CD4-positive, alpha-beta T cell treated with Interleukin-6 at 100 ng/mL for 8 hours (primary cell): ENCODE measurements around the gene SDR42E1.

Experiments
- DNase-seq: peaks from one replicate; pipeline ENCODE4 v3.0.0-alpha.2; 2020; ENCODE audit warnings: mixed read lengths, low spot score

Gene SDR42E1

GRCh38 chr16:82011199-82011641 is at the start of gene SDR42E1:
TSS of gene SDR42E1 (minus strand) at chr16:82011470. CDS start at chr16:82000858, 10,612 bp downstream.
- peak; percentile 60 for DNase-seq

- DNase-seq: no peak
Observed at GRCh38 chr16:82059983-82060421, 48.7 kb upstream of the SDR42E1 start.

DNA sequence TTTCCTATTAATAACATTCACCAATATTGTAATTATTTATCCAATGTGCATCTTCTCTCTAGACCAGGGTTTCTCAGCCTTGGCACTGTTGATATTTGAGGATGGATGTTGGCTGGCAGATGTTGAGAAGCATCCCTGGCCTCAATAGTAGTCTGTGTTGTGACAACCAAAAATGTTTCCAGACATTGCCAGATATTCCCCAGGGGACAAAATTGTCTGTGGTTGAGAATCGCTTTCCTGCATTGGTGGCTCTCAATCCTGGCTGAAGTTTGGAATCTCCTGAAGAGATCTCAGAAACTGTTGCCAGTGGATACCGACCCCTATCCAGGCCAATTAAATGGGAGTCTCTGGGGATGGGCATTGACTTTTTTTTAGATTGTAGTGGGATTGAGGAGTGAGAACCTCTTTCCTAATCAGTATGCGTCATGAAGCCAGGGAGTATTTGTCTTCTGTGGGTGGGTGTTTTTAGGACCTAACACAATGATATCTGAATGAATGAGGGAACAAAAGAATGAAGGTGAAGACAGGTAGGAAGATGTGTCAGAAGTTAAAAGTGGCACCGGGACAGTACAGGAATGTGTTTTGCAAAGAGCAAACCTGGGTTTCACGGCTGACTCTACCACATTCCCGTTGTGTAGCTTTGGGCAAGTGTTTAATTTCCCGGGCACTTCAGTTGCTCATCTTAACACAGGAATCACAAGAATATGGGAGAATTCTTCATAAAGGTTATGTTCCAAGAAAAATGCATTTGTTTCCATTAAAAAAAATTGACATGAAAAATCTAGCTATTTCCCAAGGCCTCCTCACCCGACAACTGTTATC is 48.1 kb upstream of the SDR42E1 start:
- no peak for DNase-seq

DNA sequence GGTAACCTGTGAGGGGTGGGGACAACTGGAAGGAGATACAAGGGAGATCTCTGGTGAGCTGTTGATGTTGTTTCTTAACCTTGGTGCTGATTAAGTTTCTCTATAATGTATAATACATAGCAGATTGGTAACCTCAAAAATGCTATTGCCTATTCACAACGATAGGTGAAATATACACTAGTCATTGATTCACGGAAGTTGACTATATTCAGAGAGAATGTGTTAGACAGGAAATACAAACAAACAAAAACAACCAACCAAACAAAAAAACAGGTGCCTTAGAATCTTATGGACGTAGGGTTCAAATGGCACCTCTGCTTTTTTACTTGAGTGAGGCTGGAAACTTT is 45.3 kb upstream of the SDR42E1 start:
- no peak for DNase-seq

GRCh38 chr16:82055728-82056549 is 44.7 kb upstream of the SDR42E1 start:
- DNase-seq: no peak

DNA sequence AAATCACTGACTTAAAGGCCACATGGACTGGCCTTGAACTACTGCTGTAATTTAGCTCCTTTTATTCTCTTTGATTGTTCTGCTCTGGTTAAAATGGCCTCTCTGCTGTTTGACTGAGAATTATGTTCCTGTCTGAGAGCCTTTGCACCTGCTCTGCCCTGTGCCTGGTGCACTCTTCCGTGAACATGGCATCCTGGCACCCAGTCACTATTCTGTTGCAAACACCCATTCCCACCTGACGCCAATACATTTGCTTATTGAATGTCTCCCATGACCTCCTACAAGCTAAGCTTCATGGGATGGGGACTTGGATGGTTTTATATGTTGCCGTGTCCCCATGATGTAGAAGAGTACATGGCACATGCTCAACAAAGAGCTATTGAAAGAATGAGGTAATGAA is 43.8 kb upstream of the SDR42E1 start:
- no peak for DNase-seq

DNA sequence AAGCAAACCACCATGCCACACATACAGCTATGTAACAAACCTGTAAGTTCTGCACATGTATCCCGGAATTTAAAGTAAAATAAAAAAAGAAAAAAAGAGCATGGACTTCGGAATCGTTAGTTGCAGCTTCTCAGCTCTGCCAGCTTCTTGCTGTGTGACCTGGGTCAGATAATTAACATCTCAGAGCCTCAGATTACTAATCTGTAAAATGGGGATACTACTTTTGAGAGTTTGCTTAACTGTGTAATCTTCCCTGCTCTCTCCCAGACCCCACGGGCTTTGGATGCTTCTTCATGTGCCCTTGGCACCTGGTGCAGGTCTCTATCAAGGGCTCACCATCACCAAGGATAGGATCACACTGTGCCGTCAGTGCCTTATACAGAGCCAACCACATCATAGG is 40.4 kb upstream of the SDR42E1 start:
- DNase-seq: no peak

DNA sequence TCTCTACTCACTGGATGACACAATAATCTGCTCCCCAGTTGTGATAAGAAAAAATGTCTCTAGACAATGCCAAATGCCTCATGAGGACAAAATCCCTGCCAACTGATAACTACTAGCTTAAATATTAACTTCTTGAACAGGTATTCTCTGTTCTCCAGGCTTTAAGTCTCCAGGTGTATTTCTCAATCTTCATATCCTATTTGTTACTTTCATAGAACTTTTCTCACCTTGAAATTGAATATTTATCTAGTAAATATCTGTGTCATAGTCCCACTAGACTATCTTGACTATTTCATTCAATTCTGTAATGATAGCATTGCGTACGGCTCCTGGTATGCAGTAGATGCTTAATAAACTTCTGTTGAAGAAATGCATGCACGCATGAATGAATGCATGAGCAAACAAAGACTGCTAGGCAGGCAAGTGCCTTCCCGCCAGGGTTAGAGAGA is 39.7 kb upstream of the SDR42E1 start:
- DNase-seq: no peak

GRCh38 chr16:82050506-82050905 is 39.2 kb upstream of the SDR42E1 start:
- DNase-seq: no peak

DNA sequence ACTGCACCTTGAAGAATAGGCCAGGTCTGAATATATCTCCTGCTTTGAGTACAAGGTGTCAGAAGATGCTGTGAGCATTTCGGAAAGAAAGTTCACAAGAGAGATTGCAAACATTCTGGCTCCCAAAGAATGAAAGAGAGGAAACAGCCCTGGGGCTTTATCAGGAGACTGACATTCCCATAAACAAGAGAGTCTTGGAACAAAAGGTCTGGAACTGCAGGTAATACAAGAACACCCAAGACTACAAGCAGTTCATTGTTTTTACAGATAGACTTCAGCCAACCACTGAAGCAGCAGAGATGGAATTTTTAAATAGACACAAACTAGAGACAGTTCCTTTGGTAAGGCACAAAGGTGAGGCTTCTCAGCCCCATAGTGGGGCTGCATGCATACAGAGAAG is 38.2 kb upstream of the SDR42E1 start:
- no peak for DNase-seq

DNA sequence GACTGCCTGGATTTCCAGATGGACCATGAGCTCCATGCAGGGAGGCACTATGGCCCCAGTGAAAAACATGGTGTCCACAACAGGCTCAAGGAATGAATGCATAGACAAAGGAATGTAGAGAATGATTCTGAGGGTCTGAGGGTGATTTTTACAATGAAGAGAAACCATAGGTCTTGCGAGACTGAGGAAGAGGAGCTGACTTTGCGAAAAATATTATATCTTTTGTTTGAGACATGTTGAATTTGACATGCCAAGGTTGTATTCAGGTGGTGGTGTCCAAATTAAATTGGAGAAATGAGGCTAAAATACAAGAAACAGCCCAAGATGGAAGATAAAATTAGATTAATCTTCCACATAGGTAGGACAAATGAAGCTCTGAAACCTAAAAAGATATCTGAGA is 36.5 kb upstream of the SDR42E1 start:
- no peak for DNase-seq

DNA sequence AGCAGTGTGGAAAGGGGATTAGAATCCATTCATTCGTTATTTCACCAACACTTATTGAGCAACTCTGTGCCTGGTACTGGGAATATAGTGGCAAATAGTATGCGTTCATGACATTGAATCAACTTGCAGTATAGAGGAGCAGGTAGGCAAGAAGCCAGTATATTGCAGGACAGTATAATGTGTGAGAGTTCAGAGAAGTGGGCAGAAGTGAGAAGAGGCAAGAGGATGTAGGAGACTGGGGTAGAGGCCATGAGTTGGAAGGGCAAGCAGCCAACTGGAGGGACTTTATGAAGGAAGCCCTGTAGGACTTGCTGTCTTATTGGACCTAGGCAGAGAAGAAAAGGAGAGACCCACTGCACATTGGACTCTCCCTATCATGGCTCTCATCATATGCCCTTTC is 36.1 kb upstream of the SDR42E1 start:
- no peak for DNase-seq

GRCh38 chr16:82046941-82047340 is 35.7 kb upstream of the SDR42E1 start:
- no peak for DNase-seq

GRCh38 chr16:82046541-82046940 is 35.3 kb upstream of the SDR42E1 start:
- no peak for DNase-seq

DNA sequence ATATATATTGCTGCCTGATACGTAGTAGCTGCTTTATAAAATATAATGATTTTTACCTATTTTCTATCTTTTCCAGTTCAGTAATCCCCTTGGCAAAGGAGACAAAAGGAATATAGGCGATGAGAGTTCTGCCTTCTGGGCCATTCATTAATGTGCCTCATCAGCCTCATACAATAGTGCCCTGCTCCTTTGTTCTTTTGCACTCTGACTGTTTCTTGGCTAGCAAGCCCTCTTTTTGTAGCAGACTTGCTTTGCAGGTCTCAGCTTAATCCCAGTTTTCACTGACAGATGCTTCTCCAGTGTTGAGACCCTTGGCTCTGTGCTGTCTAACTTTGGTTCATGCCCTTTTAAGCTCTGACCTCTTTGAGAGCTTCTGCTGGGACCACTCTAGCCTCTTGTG is 34.2 kb upstream of the SDR42E1 start:
- no peak for DNase-seq

GRCh38 chr16:82044585-82044911 is 33.3 kb upstream of the SDR42E1 start:
- DNase-seq: no peak

GRCh38 chr16:82043680-82044584 is 32.7 kb upstream of the SDR42E1 start:
- DNase-seq: no peak

GRCh38 chr16:82042846-82043245 is 31.6 kb upstream of the SDR42E1 start:
- no peak for DNase-seq

- DNase-seq: no peak
Observed at GRCh38 chr16:82042144-82042543, 30.9 kb upstream of the SDR42E1 start.

DNA sequence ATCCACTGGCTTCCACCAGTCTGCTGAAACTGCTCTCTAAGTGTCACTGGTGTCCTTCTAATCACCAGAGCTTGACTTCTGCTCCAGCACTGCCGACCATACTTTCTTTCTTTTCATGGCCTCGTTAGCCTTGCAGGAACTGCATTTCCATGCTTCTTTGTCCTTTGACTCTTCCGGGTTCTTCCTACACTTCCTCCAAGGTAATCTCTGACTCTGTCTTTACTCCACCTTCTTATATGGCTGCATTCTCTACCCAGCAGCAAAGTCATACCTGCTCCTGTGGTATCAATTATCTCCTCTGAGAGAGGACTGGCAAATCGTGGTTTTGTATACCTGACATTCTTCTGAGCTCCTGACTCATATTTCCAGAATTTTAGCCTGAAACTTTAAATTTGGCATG is 30.3 kb upstream of the SDR42E1 start:
- no peak for DNase-seq

DNA sequence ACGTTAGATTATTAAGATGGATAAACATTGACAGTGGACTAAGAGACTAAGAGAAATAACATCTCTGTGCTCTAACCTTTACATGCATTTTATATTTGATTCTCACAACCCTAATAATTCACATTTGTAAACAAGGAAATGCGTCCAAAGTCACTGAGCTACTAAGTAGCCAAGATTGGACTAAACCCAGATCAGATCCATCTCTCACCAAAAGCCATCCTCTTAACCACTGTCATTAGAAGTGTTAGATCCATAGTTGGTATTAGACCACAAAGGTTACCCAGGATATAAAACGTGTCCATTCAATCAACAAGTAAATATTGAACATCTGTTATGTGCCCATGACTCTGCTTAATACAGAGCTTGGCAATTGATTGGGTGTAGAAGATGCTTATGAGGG is 29.0 kb upstream of the SDR42E1 start:
- no peak for DNase-seq

DNA sequence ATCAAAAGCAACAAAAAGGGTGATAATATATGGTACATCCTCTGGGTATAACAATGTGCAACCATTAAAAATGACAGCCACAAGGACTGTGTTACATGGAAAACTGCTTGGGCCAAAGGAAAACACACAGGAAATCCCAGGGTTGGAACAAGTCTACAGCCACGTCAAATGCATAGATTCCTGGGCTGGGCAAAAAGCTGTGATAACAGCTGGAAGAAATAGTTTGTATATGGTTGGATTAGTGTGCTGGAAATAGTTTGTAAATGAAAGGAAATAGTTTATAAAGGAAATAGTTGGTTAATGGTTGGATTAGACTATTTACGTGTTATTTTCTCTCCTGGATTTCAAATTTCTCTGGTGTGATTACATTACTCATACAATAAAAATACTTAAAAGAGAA is 26.4 kb upstream of the SDR42E1 start:
- no peak for DNase-seq
